Measurements from ENCODE around the gene OCA2. TPM values are rescaled to one million over a fixed set of nuclear protein-coding genes. Genes with fewer than 3 reads are reported as not detected.

The OCA2 gene
- polyA plus RNA-seq, 4 donors: 2.7 to 9.8 (median 9.0) TPM

DNA sequence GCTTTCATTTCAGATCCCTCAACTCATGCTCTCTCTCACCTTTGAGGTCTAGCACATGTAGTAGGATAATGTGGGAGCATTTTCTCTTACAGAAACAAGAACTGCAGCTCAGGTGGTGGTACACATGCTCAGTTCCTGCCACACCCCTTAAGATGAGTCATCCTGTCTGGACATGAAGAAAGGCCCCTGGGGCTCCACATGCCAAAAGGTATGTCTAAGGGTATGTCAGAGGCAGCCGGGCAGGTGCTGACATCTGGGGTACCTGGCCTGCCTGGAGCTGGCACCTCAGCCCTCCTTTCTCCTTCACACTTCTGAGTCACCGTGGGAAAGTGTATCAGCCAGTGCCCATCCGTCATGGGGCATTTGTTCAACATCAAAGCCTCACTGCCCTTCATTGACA, 209.9 kb downstream of the OCA2 start:
- DNase-seq (ENCODE audit: low read depth in 4 of 4, low spot score in 3 of 4): no peak

DNA sequence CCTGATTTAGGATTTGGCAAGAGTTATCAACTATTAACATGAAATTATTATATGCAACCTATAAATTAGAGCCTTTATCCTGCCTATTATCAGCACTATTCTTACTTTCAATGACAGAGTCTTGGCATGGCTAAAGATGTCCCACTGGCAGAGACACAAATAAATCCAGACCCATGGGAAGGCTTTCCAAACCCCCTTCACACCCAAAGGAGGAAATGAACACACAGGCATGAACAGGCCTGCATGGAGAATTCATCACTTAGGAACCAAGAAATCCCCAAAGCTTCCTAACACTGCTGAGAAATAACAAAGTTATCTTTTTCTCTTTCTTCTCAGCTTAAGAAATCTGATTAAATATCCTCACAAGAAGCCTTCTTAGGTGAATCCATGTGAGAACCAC, 213.9 kb downstream of the OCA2 start:
- no peak for DNase-seq (ENCODE audit: low read depth in 4 of 4, low spot score in 3 of 4)

DNA sequence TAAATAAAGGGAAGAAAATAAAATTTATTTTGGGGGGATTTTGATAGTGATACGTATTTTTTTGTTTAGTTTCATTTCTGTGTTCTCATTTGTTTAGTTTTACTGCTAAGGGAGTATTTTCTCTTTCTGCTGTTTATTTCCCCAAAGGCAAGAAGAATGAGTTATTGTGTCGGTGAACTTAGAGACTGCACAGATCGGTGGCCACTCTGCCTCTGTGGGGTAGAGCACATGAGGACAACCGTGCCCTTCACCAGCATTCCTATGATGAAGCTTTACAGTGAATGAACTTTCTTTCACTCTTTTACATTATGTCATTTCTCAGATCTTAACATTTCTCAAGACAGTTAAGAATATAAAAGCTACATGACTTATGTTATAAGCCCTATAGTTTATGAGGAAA, 214.4 kb downstream of the OCA2 start:
- no peak for DNase-seq (ENCODE audit: low read depth in 4 of 4, low spot score in 3 of 4)

DNA sequence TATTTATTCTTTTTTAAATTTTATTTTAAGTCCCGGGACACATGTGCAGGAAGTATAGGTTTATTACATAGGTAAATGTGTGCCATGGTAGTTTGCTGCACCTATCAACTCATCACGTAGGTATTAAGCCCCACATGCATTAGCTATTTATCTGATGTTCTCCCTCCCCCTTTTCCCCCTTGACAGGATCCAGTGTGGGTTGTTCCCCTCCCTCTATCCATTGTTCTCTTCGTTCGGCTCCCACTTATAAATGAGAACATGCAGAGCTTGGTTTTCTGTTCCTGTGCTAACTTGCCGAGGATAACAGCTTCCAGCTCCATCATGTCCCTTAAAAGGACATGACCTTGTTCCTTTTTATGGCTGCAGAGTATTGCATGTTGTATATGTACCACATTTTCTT, 220.3 kb downstream of the OCA2 start:
- no peak for DNase-seq (ENCODE audit: low read depth in 4 of 4, low spot score in 3 of 4)

DNA sequence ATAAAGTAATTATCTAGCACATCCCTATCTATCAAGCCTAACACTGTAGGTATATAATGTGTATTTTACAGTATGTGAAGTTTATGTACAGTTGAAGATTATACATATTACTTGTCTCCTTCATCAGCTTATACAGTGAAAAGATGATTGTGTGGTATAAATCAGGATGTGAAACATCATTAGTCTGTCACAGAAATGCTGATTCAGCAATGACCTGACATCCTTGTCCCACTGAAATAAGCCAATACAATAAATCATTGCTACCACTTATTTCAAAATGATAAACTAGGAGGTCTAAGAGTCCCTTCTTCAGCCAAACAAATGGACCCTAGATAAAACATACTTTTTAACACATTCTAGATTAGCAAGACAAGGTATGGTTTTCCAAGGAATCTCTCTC, 225.3 kb downstream of the OCA2 start:
- DNase-seq (ENCODE audit: low read depth in 4 of 4, low spot score in 3 of 4): no peak

DNA sequence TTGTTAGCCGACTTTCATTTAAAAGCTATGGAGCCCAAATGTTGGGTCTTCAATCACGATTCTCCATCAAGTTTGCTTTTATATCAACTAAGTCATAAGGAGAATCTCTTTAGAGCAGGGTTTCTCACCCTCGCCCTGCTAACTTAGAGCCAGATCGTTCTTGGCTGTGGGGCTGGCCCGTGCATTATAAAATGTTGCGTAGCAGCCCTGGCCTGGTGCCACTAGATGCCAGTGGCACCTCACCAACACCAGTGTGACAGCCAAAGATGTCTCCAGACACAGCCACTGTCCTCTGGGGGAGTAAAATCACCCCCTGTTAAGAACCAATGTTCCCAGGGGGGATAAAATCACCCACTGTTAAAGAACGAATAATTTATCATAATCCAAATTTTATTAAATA, 226.1 kb downstream of the OCA2 start:
- no peak for DNase-seq (ENCODE audit: low read depth in 4 of 4, low spot score in 3 of 4)

DNA sequence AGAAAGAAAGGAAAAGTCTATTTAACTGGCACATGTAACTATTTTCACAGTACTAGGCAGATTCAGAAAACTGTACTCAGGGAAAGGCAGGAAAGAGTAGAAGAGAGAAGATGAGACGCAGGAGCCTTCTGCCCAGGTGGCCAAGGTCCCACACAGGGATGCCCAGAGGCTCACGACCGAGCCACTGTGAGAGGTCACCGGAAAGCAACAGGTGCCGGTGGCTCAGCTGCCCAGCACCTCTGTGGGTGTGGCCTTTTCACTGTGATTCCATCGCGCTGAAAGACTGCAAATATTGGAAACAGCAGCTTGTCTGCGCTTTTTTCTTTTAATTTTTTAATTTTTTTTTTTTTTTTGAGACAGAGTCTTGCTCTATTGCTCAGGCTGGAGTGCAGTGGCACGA, 226.8 kb downstream of the OCA2 start:
- no peak for DNase-seq (ENCODE audit: low read depth in 4 of 4, low spot score in 3 of 4)

DNA sequence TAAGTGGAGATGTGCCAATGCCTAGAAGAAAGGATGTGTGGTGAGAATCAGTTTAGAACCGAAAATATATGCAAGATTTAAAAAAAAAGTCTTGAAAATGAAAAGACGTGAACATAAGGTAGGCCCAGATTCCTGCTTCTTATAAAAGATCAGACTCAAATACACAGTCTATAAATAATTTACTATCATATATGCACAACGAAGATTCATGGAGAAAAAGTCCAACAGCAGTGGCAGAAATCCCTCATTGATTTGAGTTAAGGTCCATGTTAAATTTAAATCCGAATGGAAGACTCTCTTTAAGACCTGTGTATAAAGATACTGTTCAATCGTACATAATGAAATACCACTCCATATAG, 227.2 kb downstream of the OCA2 start:
- DNase-seq (ENCODE audit: low read depth in 4 of 4, low spot score in 3 of 4): no peak

DNA sequence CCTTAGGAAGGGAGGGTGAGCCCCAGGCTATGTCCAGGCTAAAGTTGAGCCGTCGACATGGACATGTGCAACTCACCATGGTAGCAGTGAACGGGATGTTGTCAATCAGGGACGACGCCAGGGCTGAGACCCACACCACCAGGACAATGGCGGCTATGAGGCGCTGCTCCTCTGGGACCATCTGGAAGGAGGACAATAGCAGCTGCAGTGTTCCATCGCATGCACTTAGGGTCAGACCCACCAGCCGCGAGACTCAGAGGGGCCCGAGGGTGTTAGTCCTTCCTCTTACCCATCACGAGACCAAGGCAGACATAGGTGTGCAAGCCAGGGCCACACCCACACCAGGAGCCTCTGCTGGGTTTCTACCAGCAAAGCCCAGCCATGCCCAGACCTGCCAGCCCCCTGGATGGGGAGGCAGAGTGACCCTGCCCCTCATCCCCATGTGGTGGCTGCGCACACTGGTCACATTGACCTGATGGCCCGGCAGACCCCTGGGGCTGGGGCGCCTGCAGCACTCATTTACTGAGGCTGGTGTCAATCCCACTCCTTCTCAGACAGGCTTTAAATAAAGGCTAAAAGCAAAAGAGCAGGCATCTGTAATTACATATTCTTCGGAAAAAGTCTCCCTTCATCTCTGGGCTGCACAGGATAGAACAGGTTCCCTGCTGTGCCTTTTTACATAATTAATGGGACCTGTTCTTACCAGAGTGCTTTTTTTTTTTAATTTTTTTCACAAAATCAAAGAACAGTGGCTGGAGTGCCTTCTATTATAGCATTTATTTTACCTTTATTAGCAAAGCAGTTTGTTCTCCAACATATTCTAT, 227.8 kb downstream of the OCA2 start:
- DNase-seq (ENCODE audit: low read depth in 4 of 4, low spot score in 3 of 4): no peak

DNA sequence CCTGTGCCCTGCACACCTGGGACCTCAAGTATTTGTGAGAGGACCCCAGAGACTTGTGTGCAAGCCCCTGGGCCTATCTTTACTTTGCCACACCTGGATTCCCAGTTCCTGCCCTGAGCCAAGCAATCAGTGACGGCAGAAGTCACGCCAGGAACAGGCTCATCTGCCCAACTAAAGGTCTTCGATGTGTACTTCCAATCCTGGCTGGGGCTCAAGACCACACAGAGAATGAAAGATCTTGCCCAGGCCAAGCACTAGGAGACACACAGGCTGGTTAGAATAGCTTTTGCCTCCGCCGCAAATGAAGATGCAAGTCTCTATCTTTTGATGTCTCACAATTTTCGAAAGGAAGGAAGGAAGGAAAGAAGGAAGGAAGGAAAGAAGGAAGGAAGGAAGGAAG, 228.8 kb downstream of the OCA2 start:
- no peak for DNase-seq (ENCODE audit: low read depth in 4 of 4, low spot score in 3 of 4)

DNA sequence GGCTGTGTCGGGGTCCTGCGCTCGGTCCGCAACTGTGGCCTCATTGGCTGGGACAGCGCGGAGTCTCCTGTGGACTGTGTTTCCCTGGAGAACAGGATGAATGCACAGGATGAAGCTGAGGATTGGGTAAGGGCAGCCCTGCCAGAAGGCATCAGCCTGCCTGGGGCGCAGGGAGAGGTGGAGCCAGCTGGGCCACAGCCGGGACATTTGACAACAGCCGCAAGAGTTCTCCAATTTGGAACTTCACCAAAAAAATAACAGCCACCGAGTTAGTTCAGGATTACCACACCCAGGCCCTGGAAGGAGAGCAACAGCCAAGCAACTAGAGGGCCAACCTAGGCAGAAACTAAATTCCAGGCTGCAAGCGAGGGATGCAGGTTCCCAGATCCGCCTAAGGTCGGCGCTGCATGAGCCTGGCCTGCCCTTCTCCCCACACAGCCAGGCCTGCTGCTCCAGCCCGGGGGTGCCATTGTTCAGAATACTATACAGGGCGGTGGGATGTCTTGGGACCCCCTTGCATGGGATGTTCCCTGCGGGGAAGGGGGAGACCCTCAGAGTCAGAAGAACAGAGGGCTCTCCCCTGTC, 229.3 kb downstream of the OCA2 start:
- DNase-seq (ENCODE audit: low read depth in 4 of 4, low spot score in 3 of 4): no peak

DNA sequence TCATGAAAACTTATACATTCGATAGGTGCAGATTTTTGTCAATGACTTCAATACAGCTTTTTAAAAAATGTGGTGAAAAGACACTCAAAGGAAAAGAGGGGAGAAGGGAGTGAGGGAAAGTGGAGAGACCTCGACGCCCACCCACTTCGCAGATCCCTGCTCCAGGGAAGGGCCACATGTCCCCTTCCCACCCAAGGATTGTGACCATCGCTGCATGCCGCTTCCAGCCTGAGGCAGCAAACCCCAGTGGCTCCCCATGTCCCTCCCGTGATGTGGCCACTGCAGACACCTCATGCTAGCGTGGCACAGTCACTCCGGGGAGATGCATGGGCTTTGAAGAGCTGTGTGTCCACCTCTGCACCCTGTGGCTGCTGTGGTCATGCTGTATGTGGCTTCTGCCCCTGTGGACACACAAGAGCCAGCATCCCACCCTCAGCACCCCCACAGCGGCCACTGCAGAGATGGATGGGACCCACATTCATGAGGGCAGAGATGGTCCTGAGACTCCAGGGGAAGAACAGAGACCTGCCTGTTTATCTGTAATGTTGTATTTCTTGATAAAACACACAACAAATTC, 230.2 kb downstream of the OCA2 start:
- DNase-seq (ENCODE audit: low read depth in 4 of 4, low spot score in 3 of 4): no peak

DNA sequence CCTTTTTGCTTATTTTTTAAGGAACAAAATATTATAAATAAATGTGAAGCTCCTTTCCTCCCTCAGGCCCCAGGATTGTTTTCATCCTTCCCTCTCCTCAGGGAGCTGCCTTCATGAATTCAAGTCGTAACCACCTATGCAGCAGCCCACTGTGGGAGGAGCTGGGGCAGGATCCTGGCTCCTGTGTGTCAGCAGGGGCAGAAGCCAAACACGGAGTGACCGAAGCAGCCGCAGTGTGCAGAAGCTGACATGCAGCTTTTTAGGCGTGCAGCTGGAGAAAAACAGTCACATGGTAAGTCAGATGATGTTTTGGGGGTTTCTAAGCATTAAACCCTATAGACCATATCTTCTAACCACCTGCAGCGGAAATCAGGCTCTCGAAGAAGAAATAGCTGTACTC, 231.3 kb downstream of the OCA2 start:
- DNase-seq (ENCODE audit: low read depth in 4 of 4, low spot score in 3 of 4): no peak

DNA sequence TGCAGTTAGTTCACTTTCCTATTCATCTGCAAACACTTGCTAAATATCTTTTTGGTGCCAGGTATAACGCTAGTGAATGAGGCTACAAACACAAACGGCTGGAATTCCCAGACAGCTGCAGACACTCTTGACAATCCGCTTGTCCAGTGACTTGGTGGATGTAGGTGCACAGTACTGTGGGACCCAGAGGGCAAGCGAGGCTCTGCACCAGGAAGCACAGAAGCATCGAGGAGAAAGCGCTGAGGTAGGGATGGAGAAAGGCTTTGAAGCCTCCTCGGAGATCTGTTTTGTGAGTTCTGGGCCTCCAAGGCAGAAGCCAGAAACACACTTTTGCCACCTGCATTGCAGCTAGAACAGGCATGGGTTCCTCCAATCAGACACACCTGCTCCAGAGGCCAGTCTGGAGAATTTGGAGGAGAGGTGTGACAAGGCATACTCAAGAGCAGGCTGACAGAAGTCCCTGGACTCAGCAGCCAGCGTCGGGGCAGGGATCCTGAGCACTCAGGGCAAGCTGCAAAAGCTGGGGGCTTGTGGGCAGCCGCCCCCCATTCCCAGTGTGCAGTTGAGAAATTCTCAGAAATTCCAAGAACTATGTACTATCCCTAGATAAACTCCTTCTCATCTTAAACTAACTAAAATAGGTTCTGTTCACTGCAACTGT, 232.5 kb downstream of the OCA2 start:
- no peak for DNase-seq (ENCODE audit: low read depth in 4 of 4, low spot score in 3 of 4)

DNA sequence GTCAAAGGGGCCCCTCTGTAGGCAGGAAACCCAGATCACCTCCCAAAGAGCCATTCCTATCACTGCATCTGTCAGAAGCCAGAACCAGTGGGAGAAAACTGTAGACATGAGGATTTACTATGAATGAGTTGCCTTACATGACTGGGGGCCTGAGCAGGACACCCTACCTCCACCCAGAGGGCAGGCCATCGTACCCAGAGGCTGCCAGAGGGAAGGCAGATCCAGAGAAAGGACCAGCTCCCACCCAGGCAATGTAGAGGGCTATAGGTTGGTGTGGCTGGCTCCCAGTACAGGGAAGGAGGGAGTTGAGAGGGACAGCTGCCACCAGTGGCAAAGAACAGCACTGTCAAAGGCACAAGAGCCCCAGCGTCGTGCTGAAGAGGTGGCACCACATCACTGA, 233.2 kb downstream of the OCA2 start:
- DNase-seq (ENCODE audit: low read depth in 4 of 4, low spot score in 3 of 4): no peak

DNA sequence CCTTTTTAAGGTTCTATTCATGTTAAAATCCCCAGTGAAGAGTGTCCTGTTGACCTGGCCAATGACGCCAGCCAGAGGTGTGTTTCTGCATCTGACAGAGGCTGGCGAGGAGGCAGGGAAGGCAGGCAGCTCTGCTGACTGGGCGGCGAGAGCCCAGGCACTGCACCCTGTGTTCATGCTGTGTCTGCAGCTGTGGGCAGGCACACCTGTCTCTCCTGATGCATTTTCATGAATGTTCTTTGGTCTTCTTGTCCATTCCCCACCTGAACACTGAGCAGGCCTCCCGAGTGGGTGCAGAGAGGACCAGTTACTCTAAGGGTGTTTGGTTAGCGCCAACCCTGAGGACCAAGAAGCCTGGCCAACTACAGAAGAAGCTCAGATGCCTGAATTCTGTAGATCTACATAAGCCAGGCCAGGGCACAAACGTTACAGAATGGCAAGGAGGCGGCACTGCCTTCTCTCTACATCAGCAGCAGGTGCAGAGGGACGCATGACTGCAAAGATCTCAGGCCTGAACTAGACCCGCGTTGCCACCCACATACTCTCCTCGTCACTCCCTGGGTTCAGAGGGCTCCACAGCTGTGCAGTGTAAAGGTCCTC, 233.7 kb downstream of the OCA2 start:
- DNase-seq (ENCODE audit: low read depth in 4 of 4, low spot score in 3 of 4): no peak

DNA sequence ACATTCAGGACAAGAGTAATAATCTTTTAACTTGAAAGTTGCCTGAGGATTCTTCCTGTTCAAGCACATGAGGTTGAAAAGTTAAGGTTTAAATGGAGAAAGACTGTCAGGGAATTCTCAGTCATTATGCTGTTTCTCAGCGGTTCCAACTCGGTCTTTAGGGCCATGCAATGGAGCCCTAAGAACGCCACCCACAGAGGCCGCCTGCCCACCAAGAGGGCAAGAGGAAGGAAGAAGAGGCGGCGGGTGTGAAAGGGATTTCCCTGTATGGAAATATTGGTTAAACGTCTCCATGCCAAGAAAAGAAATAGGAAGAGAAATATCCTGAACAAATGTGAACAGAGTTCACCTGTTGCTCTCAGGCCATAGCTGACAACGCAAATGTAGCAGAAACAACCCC, 234.4 kb downstream of the OCA2 start:
- DNase-seq (ENCODE audit: low read depth in 4 of 4, low spot score in 3 of 4): no peak

DNA sequence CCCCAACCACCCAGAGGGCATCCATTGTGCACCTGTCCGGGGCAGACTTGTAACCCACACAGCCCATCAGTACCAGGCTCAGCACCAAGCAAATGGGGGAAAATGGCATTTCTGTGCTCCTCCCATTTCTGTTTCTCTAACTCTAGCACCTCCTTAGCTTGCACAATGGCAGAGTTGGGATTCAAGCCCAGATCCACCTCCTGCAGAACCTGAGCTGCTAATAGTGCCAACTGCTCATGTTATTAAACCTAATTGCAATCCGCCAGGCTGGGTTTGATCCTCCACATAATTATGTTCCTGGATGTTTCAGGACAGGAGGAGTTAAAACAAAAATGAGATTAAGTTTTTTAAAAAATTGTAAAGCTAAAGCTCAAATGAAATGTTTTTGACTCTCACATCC, 235.0 kb downstream of the OCA2 start:
- DNase-seq (ENCODE audit: low read depth in 4 of 4, low spot score in 3 of 4): no peak

DNA sequence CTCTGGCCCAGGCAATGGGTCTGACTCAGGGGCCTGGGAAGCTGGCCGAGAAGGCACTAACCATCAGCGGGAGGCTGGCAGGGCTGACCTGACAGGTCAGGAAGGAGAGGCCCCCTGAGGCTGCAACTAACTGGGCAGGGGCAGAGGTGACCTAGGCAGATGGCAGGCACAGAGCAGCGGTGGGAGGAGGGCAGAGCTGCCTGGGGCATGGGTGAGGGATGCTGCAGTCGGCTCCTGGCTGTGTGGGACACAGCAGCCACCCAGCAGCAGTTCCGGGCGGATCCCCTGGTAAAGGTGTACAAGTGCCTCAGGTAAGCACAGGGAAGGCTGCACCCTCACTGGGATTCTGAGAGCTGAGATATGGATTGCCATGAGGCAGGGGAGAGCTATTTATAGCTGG, 236.1 kb downstream of the OCA2 start:
- no peak for DNase-seq (ENCODE audit: low read depth in 4 of 4, low spot score in 3 of 4)

DNA sequence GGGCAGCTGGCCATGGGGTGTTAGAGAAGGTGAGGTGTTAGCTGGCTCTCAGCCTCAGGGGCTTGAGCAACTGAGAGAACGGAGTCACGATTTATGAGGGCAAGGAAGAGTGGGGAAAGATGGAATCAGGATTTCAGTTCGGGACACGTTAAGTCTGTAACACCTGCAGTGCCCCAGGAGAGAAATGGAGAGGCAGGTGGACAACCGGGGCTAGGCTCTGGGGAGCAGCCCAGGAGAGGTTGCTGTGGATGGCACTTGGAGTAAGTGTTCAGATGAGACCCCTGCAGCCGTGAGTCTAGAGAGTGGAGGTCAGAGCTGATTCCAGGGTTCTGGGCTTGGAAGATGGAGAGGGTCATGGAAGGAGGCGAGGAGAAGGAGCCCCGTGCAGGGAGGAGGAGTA, 237.9 kb downstream of the OCA2 start:
- DNase-seq (ENCODE audit: low read depth in 4 of 4, low spot score in 3 of 4): no peak

DNA sequence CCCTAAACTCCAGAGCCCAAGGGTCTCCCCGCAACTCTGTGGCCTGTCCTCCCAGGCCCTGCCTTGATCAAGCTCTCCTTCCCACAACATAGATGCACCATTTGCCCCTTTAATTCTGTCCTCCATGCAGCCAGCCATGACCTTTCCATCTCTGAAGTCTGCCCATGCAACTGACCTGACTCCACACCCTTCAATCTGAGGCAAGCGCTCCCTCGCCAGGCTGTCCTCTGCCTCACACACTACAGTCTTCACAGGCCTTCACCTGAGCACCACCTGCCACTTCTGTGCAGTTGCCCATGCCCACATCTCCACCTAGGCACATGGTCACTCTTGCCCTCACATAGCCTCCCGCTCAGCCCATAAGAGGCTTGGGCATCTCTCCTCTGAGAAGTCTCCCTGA, 244.0 kb downstream of the OCA2 start:
- no peak for DNase-seq (ENCODE audit: low read depth in 4 of 4, low spot score in 3 of 4)

All from left renal pelvis (tissue), 4 donors.